K562 (cell line): Measurements from ENCODE around the gene ABCA13.

Experiments
- NCOA2 ChIP-seq, 2 experiments: fragments of 450-650 bp; IDR thresholded peaks; 2 replicates each; pipeline ENCODE4 v1.6.1; 2018; ENCODE audit warnings: mild to moderate bottlenecking in 2 of 2, moderate library complexity in 1 of 2; ENCODE audit not compliant: partially characterized antibody in 2 of 2
- TF ChIP-seq, protein P1 (sequence below): sonication (generic); formaldehyde crosslinking; IDR thresholded peaks from 2 replicates; pipeline ENCODE4 v1.8.1; 2023; ENCODE audit warnings: mild to moderate bottlenecking, missing genetic modification reagents

- TF ChIP-seq NCOA2 (IDR thresholded peaks at IDR 0.05; ENCODE audit: partially characterized antibody in 2 of 2), result no peak
- TF ChIP-seq, protein P1, sequence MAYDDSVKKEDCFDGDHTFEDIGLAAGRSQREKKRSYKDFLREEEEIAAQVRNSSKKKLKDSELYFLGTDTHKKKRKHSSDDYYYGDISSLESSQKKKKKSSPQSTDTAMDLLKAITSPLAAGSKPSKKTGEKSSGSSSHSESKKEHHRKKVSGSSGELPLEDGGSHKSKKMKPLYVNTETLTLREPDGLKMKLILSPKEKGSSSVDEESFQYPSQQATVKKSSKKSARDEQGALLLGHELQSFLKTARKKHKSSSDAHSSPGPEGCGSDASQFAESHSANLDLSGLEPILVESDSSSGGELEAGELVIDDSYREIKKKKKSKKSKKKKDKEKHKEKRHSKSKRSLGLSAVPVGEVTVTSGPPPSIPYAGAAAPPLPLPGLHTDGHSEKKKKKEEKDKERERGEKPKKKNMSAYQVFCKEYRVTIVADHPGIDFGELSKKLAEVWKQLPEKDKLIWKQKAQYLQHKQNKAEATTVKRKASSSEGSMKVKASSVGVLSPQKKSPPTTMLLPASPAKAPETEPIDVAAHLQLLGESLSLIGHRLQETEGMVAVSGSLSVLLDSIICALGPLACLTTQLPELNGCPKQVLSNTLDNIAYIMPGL, result no peak
Observed at GRCh38 chr7:48528646-48529045, 357.4 kb downstream of the ABCA13 start.
